ENCODE measurements around the gene DTNBP1. TPM values are rescaled to one million over a fixed set of nuclear protein-coding genes. Genes with fewer than 3 reads are reported as not detected.

Gene DTNBP1
- total RNA-seq, 1 donor from 2014 or later = 11.0 TPM

DNA sequence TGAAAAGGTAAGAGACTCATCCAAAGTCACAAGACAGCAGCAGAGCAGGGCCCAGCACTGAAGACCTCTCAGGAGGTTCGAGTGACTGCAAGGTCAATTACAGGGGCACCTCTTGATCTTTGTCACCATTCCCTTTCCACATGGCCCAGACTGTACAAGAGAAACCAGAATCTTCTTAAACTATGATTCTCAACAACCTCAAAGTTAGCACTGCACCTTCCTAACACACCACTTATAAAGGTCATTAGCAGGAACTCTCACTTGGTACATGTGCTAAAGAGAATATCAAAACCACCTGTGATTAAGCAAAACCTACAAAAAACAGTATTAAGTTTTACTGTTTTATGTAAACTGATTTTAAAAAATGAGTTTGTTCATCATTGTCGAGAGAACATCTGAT, 70.2 kb downstream of the DTNBP1 start:
- DNase-seq (ENCODE audit: low read depth, low spot score) = no peak

DNA sequence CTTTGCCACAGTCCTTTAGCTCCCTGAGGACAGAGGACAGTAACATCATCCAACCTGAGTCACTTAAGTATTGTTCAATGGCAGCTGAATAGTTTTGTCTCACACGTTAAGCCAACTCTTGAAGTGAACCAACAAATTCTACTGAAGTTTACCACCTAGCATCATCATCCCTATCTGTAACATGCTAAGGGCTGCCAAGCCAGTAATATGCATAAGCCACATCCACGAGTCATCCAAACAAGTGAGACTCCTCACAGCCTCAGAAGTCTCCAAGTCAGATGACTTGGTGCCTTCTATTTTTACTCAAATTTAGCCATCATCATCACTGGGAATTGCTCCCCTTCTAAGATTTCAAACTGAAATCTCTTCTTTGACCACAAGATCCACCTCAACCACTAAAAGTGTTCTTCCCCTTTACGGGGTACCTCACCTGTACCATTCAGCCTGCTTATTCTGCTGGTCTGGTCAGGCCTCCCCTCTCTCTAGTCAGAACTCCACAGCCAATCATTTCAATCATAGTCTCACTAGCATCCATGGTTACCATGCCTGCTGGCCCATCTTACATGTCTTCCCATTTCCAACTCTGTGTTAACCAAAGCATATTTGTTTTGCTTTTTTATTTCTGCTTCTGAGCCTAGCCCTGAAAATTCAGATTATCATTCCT, 73.7 kb downstream of the DTNBP1 start:
- no peak for DNase-seq (ENCODE audit: low read depth, low spot score)

DNA sequence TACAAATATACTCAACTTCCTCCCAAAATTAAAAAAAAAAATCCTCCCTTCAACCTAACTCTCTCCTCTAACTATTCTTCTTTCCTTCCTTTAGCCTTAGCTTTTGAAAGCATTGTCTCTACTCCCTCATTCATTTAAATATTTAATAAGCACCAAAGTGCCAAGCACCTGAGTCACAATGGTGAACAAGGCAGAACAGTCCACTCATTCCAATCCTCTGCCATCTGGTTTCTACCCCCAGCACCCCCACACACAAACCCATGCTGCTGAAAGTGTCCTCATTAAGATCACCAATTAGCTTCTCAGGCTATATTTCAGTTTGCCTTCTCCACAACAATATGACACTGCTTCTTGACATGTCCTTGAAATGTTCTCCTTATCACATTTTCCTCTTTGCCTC, 76.3 kb downstream of the DTNBP1 start:
- DNase-seq (ENCODE audit: low read depth, low spot score) = no peak

DNA sequence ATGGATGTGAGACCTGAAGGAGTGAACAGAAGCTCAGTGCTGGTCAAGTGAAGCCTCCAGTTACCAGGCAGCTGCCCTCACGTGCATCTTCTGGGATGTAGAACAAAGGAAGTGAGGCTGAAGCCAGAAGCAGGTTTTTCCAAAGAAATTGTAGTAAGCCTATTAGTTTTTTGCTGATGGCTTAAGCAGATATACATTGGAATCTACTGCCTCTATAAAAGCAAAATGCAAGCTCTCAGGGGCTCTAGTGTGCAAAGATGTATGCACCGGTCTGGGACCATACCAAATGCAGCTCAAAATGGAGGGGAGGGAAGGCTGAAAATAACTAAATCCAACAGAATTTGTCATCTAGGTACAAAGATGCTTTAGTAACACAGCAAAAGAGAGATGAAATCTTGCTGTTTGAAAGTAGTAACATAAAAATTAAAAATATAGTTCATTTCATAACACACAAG, 77.0 kb downstream of the DTNBP1 start:
- no peak for DNase-seq (ENCODE audit: low read depth, low spot score)

DNA sequence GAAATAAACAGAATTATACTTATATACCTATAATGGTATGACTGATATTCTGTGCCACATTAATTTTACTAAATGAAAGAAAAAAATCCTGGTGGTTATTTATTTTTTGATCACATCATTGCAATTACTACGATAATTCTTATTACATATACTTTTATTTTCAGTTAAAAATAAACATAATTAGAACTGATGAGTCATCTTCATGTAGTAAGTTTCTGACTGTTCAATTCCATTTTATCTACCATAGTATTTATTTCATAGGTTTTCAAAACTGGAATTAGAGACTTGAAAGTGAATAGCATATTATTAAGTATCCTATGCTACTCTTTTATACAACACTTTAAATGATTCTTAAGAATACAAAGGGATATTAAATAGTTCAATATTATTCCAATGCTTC, 80.3 kb downstream of the DTNBP1 start:
- no peak for DNase-seq (ENCODE audit: low read depth, low spot score)

DNA sequence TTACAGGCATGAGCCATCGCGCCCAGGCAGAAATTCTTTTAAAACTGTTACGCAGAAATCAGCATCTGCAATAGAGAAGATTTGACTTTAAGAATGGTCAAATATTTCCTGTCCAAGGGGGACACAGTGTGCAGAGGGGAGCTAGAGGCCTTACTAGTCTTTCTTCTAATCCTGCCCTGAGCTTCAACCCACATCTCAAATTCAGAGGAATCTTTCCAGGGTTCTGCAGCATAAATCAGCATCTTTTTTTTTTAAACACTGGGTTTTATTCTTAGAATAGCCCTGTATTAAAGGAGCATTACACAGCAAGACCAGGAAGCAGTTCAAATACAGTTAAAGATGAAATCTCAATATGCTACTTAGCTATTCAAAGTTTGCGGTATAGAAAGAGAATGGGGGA, 81.1 kb downstream of the DTNBP1 start:
- no peak for DNase-seq (ENCODE audit: low read depth, low spot score)

DNA sequence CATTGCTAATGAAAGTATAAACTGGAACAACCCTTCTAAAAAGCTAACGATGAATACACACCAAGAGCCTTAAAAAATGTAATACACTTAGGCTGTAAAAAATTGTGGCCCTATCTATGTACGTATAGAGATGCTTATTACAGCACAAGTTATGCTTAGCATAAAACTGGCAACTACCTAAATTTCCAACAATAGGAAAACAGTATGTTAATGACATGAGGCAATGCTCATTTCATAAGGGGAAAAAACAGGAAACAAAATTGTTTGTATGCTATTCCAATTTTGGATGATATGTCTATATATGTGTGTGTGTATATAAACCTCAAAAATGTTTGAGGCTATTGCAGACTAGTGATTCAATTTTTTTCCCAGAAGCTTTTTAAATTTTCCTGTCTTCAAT, 82.5 kb downstream of the DTNBP1 start:
- no peak for DNase-seq (ENCODE audit: low read depth, low spot score)

DNA sequence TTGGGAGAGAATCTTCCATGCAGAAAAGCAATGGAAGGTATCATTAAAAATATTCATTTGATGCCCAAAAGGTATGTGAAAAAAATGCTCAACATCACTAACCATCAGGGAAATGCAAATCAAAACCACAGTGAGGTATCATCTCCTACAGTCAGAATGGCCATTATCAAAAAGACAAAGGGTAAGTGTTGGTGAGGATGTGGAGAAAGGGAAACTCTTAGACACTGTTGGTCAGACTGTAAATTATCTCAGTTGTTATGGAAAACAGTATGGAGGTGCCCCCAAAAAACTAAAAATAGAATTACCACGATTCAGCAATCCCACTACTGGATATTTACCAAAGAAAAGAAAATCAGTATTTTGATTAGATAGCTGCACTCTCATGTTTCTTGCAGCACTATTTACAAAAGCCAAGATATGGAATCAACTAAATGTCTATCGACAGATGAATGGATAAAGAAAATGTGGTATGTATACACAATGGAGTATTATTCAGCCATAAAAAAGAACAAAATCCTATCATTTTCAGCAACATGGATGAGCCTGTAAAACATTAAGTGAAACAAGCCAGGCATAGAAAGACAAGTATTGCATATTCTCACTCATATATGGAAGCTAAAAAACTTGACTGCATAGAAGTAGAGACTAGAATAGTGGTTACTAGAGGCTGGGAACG, 84.0 kb downstream of the DTNBP1 start:
- DNase-seq (ENCODE audit: low read depth, low spot score) = no peak

DNA sequence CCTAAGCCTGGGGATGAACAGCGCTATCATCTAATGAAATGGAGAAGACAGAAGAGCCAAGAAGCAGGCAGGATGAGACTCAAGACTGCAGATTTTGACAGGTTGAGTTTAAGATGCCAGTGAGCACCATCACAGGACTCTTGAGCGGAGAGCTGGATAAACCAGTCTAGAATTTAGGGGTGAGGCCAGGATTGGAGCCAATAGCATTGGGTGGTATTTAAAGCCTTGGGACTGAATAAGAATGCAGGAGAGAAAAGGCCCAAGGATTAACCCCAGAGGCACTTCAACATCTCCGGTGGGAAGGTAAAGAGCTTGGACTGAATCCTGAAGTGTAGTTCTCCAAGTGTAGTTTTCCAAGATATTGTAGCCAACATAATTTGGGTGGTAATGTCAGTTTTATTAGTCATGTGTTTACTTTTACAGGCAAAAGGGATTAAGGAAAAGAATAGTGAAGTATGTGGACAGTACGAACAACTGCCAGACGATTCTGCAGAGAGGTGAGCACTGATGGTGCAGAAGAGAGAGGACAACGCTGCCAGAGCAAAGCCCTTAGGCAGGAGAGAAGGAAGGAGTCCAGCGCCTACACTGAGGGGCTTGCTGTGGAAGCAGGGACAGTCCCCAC, 85.2 kb downstream of the DTNBP1 start:
- DNase-seq (ENCODE audit: low read depth, low spot score) = no peak

DNA sequence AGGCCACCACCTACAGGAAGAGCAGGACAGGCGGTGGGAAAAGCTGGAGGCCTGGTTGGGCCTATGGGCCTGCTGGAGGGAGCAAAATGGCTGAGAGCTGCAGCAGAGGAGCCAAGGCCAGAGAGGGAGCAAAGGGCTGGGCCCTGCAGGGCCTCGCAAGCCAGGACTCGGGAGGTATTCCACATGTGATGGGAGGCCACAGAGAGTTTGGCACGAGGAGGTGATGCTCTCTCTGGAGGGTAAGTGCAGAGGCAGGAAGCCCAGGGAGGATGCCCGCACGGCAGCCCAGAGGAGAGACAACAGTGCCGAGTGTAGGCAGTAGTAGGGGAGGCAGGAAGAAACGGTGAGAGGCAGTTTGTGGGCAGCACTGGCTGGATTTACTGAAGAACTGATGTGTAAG, 85.7 kb downstream of the DTNBP1 start:
- DNase-seq (ENCODE audit: low read depth, low spot score) = no peak

DNA sequence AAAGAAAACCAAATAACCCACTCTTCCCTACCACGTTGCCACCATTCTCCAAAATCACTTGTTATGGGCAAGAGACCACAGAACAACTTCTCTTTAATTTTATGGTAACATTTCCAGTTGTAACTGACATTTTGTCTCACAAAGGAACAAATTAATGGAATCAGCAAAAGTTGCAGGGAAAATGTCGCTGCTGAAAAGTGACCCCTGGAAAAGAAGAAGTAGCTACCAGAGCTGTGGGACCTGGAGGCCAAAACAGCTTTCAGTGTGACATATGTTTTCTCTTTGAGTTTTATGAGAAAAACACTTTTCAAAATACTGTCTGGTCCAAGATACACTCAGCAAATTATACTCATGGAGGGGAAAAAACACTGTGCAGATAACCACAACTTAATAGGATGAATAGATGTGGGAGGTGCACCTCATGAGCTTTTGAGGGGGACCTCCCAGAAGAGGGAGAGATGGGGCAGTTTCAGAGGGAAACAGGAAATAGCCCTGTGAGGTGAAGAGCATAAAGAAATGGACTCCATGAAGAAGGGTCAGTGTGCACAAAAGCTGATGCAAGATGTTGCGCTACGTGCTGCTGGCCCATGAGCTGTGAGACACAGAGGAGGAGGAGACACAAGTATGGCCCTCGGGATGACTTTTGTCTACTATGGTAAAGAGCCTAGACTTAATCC, 87.3 kb downstream of the DTNBP1 start:
- DNase-seq (ENCODE audit: low read depth, low spot score) = no peak

DNA sequence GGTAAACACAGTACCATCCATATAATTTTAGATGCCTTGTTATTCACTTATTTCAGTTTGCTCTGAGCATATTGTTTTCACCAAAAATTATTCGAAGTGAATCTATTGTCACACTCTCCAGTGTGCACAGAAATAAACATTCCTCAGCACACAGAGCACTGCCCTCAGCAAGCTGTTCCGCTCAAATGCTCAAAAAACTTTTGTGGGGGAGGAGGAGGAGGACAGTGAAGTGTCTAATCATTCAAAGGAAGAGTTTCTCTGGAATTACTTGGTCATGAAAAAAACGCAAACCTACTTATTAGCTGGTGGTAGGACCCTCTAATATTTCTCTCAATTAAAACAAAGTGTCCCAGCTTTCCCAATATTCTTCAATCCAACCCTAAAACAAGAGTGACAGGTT, 88.3 kb downstream of the DTNBP1 start:
- no peak for DNase-seq (ENCODE audit: low read depth, low spot score)

DNA sequence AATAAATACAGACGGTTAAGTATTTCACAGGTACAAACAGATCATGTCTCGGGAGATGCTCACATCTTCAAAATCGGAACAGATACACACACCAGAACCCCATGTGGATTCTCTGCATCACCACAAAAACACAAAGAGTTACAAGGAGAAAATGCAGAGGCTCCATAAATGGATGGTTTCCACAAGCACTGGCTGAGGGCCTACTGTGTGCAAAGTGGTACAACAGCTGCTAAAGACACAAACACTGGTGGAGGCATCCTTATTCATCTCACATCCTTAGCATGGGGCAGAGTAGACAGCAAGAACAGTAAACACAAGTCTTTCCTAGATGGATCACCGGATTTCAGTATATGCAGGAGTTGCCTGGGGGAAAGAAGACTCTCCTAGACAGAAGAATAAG, 88.8 kb downstream of the DTNBP1 start:
- no peak for DNase-seq (ENCODE audit: low read depth, low spot score)

DNA sequence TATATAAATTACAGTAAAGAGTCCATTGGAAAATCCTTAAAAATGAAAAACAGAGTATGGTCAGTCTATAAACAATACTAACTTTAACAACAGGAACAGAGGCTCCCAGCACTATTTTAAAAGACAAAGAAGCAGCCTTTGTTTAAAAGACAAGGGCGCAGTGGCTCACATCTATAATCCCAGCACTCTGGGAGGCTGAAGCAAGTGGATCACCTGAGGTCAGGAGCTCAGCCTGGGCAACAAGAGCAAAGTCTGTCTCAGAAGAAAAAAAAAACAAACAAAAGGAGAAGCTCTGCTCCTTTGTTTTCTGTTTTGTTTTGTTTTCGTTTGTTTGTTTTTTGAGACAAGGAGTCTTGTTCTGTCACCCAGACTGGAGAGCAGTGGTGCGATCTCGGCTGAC, 89.4 kb downstream of the DTNBP1 start:
- DNase-seq (ENCODE audit: low read depth, low spot score) = no peak

DNA sequence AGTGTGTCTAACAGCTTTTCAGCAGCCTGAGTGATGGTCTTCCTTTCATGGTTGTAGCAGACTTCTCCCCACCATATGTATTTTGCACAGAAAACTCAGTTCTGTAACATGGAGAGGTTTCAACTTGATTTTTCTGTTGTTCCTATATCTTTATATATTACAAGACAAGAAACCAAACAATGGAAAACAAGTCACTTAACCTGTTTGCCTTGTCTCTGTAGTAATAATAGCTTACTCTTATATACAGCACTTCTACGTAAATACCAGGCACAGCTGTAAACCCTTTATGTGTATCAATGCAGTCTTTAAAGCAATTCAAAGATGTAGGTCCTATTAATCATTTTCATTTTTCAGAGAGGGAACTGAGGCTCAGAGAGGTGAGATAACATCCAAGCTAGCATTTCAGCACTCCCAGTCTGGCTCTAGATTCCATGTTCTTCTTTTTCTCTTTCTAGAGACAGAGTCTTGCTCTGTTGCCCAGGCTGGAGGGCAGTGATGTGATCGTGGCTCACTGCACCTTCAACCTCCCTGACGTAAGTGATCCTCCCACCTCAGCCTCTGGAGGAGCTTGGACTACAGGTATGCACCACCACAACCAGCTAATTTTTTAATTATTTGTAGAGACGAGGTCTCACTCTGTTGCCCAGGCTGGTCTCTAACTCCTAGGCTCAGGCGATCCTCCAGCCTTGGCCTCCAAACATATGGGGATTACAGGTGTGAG, 90.4 kb downstream of the DTNBP1 start:
- no peak for DNase-seq (ENCODE audit: low read depth, low spot score)

DNA sequence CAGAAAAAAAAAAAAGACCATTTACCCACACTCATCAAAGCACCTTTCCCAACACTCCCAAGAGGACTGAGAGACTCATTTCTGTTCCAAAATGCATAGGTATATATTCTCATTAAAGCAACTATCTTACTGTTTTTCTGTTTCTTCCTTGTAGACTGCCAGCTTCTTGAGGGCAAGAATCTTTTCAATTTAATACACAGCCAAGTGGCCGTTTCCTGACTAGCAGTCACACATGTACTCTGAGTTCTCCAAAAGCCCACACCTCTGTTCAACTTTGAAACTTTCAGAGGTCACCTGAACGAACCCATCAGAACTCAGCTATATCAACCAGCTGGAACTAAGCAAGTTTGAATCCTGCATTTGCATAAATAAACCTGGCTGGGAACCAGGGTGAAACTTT, 92.7 kb downstream of the DTNBP1 start:
- DNase-seq (ENCODE audit: low read depth, low spot score) = no peak

DNA sequence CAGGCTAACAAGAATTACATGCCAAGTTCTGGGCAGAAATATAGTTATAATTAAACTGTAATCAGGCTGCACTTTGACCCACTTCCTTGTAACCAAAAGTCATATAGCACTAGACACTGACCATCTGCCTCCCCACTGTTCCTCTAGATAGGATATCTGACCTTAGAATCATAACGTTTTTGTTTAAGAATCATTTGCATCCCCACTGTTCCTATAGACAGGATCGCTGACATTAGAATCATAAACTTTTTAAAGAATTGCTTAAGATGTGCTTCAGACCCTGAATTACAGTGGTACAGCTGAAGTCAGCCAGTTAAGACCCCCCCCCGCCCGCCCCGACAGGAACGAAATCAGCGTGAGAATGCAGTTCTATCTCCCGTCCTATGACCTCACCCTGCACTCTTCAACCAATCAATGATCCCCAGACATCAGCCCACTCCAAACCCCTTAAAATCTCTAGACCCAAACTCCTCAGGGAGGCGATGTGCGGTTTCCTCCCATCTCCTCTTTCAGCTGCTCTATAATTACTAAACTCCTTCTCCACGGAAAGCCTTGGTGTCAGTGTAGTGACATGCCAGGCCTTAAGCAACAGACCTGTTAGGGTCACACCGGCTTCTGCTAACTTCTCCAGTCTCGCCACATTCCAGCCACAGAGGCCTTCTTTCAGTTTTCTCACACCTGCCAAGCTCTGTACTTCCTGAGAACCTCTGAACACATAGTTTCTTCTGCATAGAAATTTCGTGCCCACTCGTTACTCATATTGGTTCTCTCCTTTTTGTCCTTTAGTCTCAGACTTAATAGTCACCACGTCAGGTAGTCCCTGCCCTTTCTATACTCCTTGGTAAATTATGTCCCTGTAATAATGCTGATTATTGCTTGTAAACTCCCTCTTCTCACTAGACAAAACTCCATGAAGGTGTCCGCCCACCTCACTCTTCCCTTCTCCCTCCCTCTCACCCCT, 93.5 kb downstream of the DTNBP1 start:
- DNase-seq (ENCODE audit: low read depth, low spot score) = no peak

DNA sequence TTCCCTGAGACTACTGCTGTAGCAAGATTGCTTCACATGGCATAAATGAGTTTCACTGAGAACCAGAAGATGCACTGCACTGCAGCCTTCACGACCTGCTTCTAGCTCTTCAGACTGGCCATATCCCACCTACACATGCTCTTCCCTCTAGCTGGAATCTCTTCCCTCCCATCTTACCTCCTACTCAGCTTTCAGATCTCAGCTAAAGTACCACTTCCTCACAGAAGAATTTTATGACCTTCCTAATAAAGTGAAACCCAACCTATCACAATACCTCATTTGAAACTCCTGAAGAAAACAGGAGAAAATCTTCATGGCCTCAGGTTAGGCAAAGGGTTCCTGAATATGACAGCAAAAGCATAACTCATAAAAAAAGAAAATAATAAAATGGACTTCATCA, 99.9 kb downstream of the DTNBP1 start:
- no peak for DNase-seq (ENCODE audit: low read depth, low spot score)

DNA sequence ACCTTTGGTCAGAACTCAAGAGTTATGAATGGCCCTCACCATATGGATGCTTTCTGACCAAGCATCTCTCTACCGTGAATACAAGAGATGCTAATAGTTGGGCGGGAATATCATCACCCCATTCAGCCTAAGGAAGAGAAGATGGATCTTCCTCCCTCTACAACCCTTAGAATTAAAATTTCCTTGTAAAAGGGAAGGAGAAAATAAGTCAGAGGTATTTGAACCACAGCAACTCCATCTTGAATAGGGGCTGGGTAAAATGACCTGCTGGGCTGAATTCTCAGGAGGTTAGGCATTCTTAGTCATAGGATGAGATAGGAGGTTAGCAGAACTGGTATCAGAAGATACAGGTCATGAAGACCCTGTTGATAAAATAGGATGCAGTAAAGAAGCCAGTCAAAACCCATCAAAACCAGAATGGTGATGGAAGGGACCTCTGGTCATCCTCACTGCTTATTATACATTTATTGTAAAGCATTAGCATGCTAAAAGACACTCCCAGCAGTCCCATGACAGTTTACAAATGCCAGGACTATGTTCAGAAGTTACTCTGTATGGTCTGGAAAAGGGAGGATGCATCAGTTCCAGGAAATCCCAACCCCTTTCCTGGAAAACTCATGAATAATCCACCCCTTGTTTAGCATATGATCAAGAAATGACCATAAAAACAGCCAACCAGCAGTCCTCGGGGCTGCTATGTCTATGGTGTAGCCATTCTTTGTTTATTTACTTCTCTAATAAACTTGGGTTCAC, 101.2 kb downstream of the DTNBP1 start:
- DNase-seq (ENCODE audit: low read depth, low spot score) = no peak

DNA sequence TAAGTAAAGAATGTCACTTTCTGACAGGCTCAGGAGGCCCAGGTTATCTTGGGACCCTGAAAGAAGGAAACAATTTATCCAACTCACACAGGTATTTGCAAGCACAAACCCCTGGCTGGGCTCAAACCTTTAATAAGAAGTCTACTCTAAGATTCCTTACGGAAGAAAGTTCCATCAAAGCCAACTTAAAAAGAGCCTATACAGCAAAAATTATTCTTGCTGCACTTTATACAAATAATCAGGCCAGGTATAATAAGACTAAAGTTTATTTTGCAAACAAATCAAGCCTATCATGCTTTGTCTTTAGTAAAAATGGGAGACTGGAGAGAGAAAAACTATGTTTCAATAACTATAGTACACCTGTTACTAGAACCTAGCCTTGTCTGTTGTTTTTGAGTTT, 102.1 kb downstream of the DTNBP1 start:
- no peak for DNase-seq (ENCODE audit: low read depth, low spot score)
